ENCODE results near the gene KIRREL1.

KIRREL1 gene

GRCh38 chr1:157968946-157969345, 24.5 kb upstream of the KIRREL1 start:
- DNase-seq (ENCODE audit: low read depth): no peak
- TF ChIP-seq CTCF (IDR thresholded peaks at IDR 0.05; ENCODE audit: low read depth, low read length, missing control alignments): no peak
- no peak overlapping the region for H3K4me3 ChIP-seq (ENCODE audit: low read depth, low read length)

GRCh38 chr1:157969697-157970485, 23.6 kb upstream of the KIRREL1 start:
- TF ChIP-seq CTCF (IDR thresholded peaks at IDR 0.05; ENCODE audit: low read depth, low read length, missing control alignments): peak; percentile 80
- no peak overlapping the region for H3K4me3 ChIP-seq (ENCODE audit: low read depth, low read length)
- no peak for DNase-seq (ENCODE audit: low read depth)

- H3K4me3 ChIP-seq (ENCODE audit: low read depth, low read length): no peak overlapping the region
- TF ChIP-seq CTCF (IDR thresholded peaks at IDR 0.05; ENCODE audit: low read depth, low read length, missing control alignments): no peak
- DNase-seq (ENCODE audit: low read depth): no peak
Measured at GRCh38 chr1:157971769-157972168, 21.7 kb upstream of the KIRREL1 start.

GRCh38 chr1:157975228-157975950, 18.1 kb upstream of the KIRREL1 start:
- no peak overlapping the region for H3K4me3 ChIP-seq (ENCODE audit: low read depth, low read length)
- no peak for TF ChIP-seq CTCF (IDR thresholded peaks at IDR 0.05; ENCODE audit: low read depth, low read length, missing control alignments)
- no peak for DNase-seq (ENCODE audit: low read depth)

- no peak overlapping the region for H3K4me3 ChIP-seq (ENCODE audit: low read depth, low read length)
Measured at GRCh38 chr1:157976888-157977287, 16.6 kb upstream of the KIRREL1 start.

GRCh38 chr1:157978586-157979403, 14.7 kb upstream of the KIRREL1 start:
- TF ChIP-seq CTCF (IDR thresholded peaks at IDR 0.05; ENCODE audit: low read depth, low read length, missing control alignments): no peak
- no peak overlapping the region for H3K4me3 ChIP-seq (ENCODE audit: low read depth, low read length)
- no peak for DNase-seq (ENCODE audit: low read depth)

More at GRCh38 chr1:157976888-157977287, 16.6 kb upstream of the KIRREL1 start:
- TF ChIP-seq CTCF (IDR thresholded peaks at IDR 0.05; ENCODE audit: low read depth, low read length, missing control alignments): no peak
- DNase-seq (ENCODE audit: low read depth): no peak

Data from GM12864 (cell line).